Ovary (tissue), 9 donors: Measurements from ENCODE around the gene SRD5A1. TPM values are rescaled to one million over a fixed set of nuclear protein-coding genes. Genes with fewer than 3 reads are reported as not detected.

Source experiments
- DNase-seq, 5 donors: peaks; one replicate each; pipeline ENCODE4 v3.0.0-alpha.2; 2019 to 2020
- H3K27ac ChIP-seq, 2 donors: fragments of 200-600 bp; one replicate each; pipeline versions ENCODE4 v1.5.1 to v1.8.0; 2019 to 2022
- H3K27me3 ChIP-seq: fragments of 200-600 bp; one replicate; pipeline ENCODE4 v1.8.0; 2022
- H3K36me3 ChIP-seq: fragments of 200-600 bp; sonication (generic); one replicate; pipeline ENCODE4 v1.5.1; 2019
- H3K4me1 ChIP-seq: one replicate; pipeline ENCODE4 v1.8.1; 2013; ENCODE audit warnings: mild to moderate bottlenecking, moderate library complexity; ENCODE audit not compliant: insufficient read depth
- H3K4me3 ChIP-seq: fragments of 200-600 bp; sonication (generic); one replicate; pipeline ENCODE4 v1.5.1; 2017
- H3K9me3 ChIP-seq, 2 donors: fragments of 200-600 bp in 1 of 2; sonication (generic) in 1 of 2; one replicate each; pipeline versions ENCODE4 v1.5.1 to v1.8.1; 2013 to 2019; ENCODE audit warnings: mild to moderate bottlenecking in 1 of 2, moderate library complexity in 1 of 2
- CTCF ChIP-seq, 3 donors: fragments of 450-650 bp in 2 of 3; fragments of 200-600 bp in 1 of 3; IDR thresholded peaks; one replicate each; pipeline versions ENCODE4 v1.5.1 to v1.8.0; 2016 to 2022; ENCODE audit warnings: antibody characterized with exemption in 3 of 3, mild to moderate bottlenecking in 1 of 3
- EP300 ChIP-seq: sonication (generic); formaldehyde crosslinking; IDR thresholded peaks from one replicate; pipeline ENCODE4 v1.6.1; 2017; ENCODE audit warnings: antibody characterized with exemption
- POLR2A ChIP-seq: fragments of 450-650 bp; IDR thresholded peaks from one replicate; pipeline ENCODE4 v1.6.1; 2017; ENCODE audit warnings: antibody characterized with exemption, mild to moderate bottlenecking, moderate library complexity
- WGBS, 3 donors: extraction: QIAGEN DNeasy Blood & Tissue Kit in 1 of 3; methylation state at CpG; one replicate each; pipeline versions ENCODE4 v1.1.5 to v1.1.7; 2013 to 2017; 5-methylcytosine and 5-hydroxymethylcytosine counted together
- intact Hi-C, 4 donors: fragments of 100-400 bp; cut with DNase I; formaldehyde crosslinking; loops; one replicate each; pipeline versions ENCODE4 v1.11.0 to v1.15.1; 2022 to 2023
- polyA plus RNA-seq, 2 donors: library from polyadenylated mRNA; stranded (reverse); fragments of 200-250 nt in 1 of 2; fragments of 350-450 nt in 1 of 2; fragmentation: Illumina TruSeq in 1 of 2; extraction: RNeasy Lipid Tissue Mini Kit (QIAGEN cat#74804) in 1 of 2; gene quantifications; one replicate each; pipeline ENCODE4 v1.2.3, GENCODE V29; 2013 to 2014
- total RNA-seq, 7 donors: library from RNA; depleted of rRNA in 2 of 7; stranded (reverse); fragments of >200 nt in 2 of 7; fragmentation: NEBNext Ultra II Directional in 3 of 7; extraction: Animal tissue kit (Norgen Biotek cat#: 25700) in 3 of 7; gene quantifications; one replicate each; pipeline versions ENCODE4 v1.1.0 to v1.2.4, GENCODE V29; 2016 to 2023
- donor health status: DM: no; HTN: no; CAD: no; lungs with moderate emphysema.
- donor health status: DM: no; HTN: no; CAD: no.
- donor health status: Bipolar disorder and iron deficiency.
- donor health status: DM: yes; HTN: yes; CAD: no.
- donor health status: DM: no; HTN: no; CAD: no.
- donor health status: DM: yes; HTN: yes; CAD: no.

The SRD5A1 gene
- total and polyA plus RNA-seq, 9 donors = 4.4 to 13.5 (median 9.4) TPM

GRCh38 chr5:6680922-6681321, 47.7 kb downstream of the SRD5A1 start:
- Histone ChIP-seq H3K9me3 (no peaks in the 10 kb centered on the region), H3K36me3 (no peaks in the 10 kb centered on the region), H3K27me3 (no peaks in the 10 kb centered on the region), H3K4me1 (no peaks in the 10 kb centered on the region), H3K4me3 (no peak overlapping the region), H3K27ac (no peak overlapping the region)
- no peak for DNase-seq
- 56 to 69% (median 65%) methylated on average over 6 of the region's 6 CpGs for WGBS, 3 donors
- intact Hi-C loops = no loop called here
- TF ChIP-seq CTCF (IDR thresholded peaks at IDR 0.05) = no peak
- no peak for TF ChIP-seq POLR2A
- no peak for TF ChIP-seq EP300

GRCh38 chr5:6681682-6682081, 48.4 kb downstream of the SRD5A1 start:
- no peak for DNase-seq
- intact Hi-C loops = no loop called here
- H3K9me3 ChIP-seq = no peaks in the 10 kb centered on the region
- H3K27me3 ChIP-seq = no peaks in the 10 kb centered on the region
- H3K36me3 ChIP-seq = no peaks in the 10 kb centered on the region
- H3K4me3 ChIP-seq = no peak overlapping the region
- TF ChIP-seq CTCF (IDR thresholded peaks at IDR 0.05) (no peak), POLR2A (no peak), EP300 (no peak)
- no peak overlapping the region for H3K27ac ChIP-seq
- H3K4me1 ChIP-seq = no peaks in the 10 kb centered on the region
- 82 to 93% (median 89%) methylated on average over 2 of the region's 2 CpGs for WGBS, 3 donors

DNA sequence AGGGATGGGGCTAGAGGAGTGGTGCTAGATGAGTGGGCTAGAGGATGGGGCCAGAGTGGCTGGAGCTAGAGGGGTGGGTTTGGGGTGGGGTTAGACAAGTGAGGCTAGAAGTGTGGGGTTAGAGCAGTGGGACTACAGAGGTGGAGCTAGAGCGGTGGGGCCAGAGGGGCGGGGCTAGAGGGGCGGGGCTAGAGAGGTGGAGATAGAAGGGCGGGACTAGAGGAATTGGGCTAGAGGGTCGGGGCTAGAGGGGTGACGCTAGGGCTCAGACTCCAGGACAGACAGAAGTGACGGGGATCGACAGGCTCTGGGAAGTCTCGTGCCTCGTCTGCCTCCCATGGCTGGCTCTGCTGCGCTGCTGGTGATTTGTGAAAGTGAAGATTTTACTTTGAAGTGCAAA, 49.0 kb downstream of the SRD5A1 start:
- DNase-seq = no peak
- no peak overlapping the region for H3K4me3 ChIP-seq
- no peaks in the 10 kb centered on the region for H3K27me3 ChIP-seq
- WGBS, 3 donors = 56 to 70% (median 65%) methylated on average over 11 of the region's 11 CpGs
- TF ChIP-seq CTCF (IDR thresholded peaks at IDR 0.05) (no peak), EP300 (no peak), POLR2A (no peak)
- H3K27ac ChIP-seq = no peak overlapping the region
- H3K9me3 ChIP-seq = no peaks in the 10 kb centered on the region
- no peaks in the 10 kb centered on the region for H3K4me1 ChIP-seq
- intact Hi-C loops = no loop called here
- H3K36me3 ChIP-seq = no peaks in the 10 kb centered on the region

DNA sequence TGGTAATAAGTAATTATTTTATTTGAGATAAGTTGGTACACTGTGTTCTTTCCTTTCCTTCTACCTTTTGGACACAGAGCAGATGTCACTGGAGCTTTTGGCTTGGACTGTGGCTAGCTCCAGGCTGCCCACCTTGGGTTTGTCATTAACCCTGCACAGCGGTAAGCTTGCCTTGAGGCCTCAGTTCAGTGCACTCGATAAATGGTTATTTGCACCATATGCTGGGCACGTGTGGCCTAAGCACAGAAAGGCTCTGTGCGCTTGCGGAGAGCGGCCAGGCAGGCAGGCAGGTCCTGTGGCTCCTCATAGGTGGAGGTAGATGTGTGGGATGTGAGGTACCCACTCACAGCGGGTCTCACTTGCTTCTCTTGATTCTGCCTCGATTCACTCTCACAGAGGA, 50.0 kb downstream of the SRD5A1 start:
- Histone ChIP-seq H3K27me3 (no peaks in the 10 kb centered on the region), H3K4me1 (no peaks in the 10 kb centered on the region), H3K27ac (no peak overlapping the region), H3K4me3 (no peak overlapping the region), H3K9me3 (no peaks in the 10 kb centered on the region), H3K36me3 (no peaks in the 10 kb centered on the region)
- intact Hi-C loops = no loop called here
- DNase-seq = no peak
- WGBS, 3 donors = 82 to 90% (median 87%) methylated on average over 8 of the region's 8 CpGs
- no peak for TF ChIP-seq EP300
- no peak for TF ChIP-seq POLR2A
- no peak for TF ChIP-seq CTCF (IDR thresholded peaks at IDR 0.05)

- TF ChIP-seq POLR2A (no peak), EP300 (no peak), CTCF (IDR thresholded peaks at IDR 0.05) (no peak)
- no peaks in the 10 kb centered on the region for H3K27me3 ChIP-seq
- no peak overlapping the region for H3K4me3 ChIP-seq
- no peak overlapping the region for H3K27ac ChIP-seq
- H3K9me3 ChIP-seq = no peaks in the 10 kb centered on the region
- intact Hi-C loops = no loop called here
- WGBS, 3 donors = 80 to 81% (median 81%) methylated on average over 4 of the region's 4 CpGs
- no peaks in the 10 kb centered on the region for H3K36me3 ChIP-seq
- no peak for DNase-seq
- H3K4me1 ChIP-seq = no peaks in the 10 kb centered on the region
These were observed 50.8 kb downstream of the SRD5A1 start for GRCh38 chr5:6684075-6684474.
